Mesenchymal stem cell (in vitro differentiated cells and primary cell): ENCODE measurements around the gene TRIM37.

ENCODE experiments used
- DNase-seq: peaks from one replicate; pipeline ENCODE4 v3.0.0-alpha.2; 2013
- H2AFZ ChIP-seq: one replicate; pipeline ENCODE4 v1.6.1; 2013; ENCODE audit warnings: low read depth, mild to moderate bottlenecking, control low read depth, inconsistent platforms, low read length, moderate library complexity
- H2AK5ac ChIP-seq: 2 replicates; pipeline ENCODE4 v1.6.1; 2013; ENCODE audit warnings: low read length, moderate library complexity, mild to moderate bottlenecking, inconsistent platforms; ENCODE audit not compliant: severe bottlenecking
- H2BK120ac ChIP-seq: one replicate; pipeline ENCODE4 v1.6.1; 2013; ENCODE audit warnings: low read depth, mild to moderate bottlenecking, inconsistent platforms, low read length, moderate library complexity
- H2BK12ac ChIP-seq, 2 experiments: one replicate each; pipeline ENCODE4 v1.6.1; 2013; ENCODE audit warnings: inconsistent platforms in 2 of 2, low read length in 2 of 2, mild to moderate bottlenecking in 2 of 2, moderate library complexity in 2 of 2, control low read depth in 1 of 2
- H2BK15ac ChIP-seq: one replicate; pipeline ENCODE4 v1.6.1; 2013; ENCODE audit warnings: mild to moderate bottlenecking, low read depth, inconsistent platforms; ENCODE audit not compliant: poor library complexity, severe bottlenecking
- H2BK5ac ChIP-seq: 2 replicates; pipeline ENCODE4 v1.6.1; 2013; ENCODE audit warnings: low read depth, mild to moderate bottlenecking, low read length, control low read depth, inconsistent platforms; ENCODE audit not compliant: poor library complexity, severe bottlenecking
- H3K14ac ChIP-seq, 2 experiments: one replicate each; pipeline ENCODE4 v1.6.1; 2013; ENCODE audit warnings: inconsistent platforms in 2 of 2, low read length in 2 of 2, control low read depth in 1 of 2, mild to moderate bottlenecking in 1 of 2, moderate library complexity in 1 of 2
- H3K18ac ChIP-seq, 2 experiments: one replicate each; pipeline ENCODE4 v1.6.1; 2013; ENCODE audit warnings: inconsistent platforms in 2 of 2, low read length in 2 of 2, control low read depth in 1 of 2, low read depth in 1 of 2, mild to moderate bottlenecking in 1 of 2
- H3K23ac ChIP-seq, 2 experiments: one replicate each; pipeline ENCODE4 v1.6.1; 2013; ENCODE audit warnings: inconsistent platforms in 2 of 2, low read length in 2 of 2, mild to moderate bottlenecking in 2 of 2, moderate library complexity in 2 of 2, control low read depth in 1 of 2
- H3K27ac ChIP-seq: 2 replicates; pipeline ENCODE4 v1.5.1; 2013; ENCODE audit warnings: mild to moderate bottlenecking, moderate library complexity, low read length, control low read depth, inconsistent platforms; ENCODE audit not compliant: poor library complexity, severe bottlenecking
- H3K27me3 ChIP-seq, 2 experiments: 2 replicates each; pipeline versions ENCODE4 v1.6.1 to v1.7.0; 2013; ENCODE audit warnings: low read length in 2 of 2, mild to moderate bottlenecking in 2 of 2, moderate library complexity in 2 of 2, control low read depth in 1 of 2, inconsistent platforms in 1 of 2; ENCODE audit not compliant: control insufficient read depth in 1 of 2, insufficient read depth in 1 of 2
- H3K36me3 ChIP-seq, 2 experiments: 2 replicates each; pipeline versions ENCODE4 v1.6.1 to v1.7.0; 2013; ENCODE audit warnings: low read length in 2 of 2, control low read depth in 1 of 2, inconsistent platforms in 1 of 2, low read depth in 1 of 2, mild to moderate bottlenecking in 1 of 2; ENCODE audit not compliant: insufficient read depth in 2 of 2, control insufficient read depth in 1 of 2
- H3K4ac ChIP-seq, 2 experiments: one replicate each; pipeline ENCODE4 v1.6.1; 2013; ENCODE audit warnings: inconsistent platforms in 2 of 2, low read length in 2 of 2, mild to moderate bottlenecking in 2 of 2, moderate library complexity in 2 of 2, control low read depth in 1 of 2, low read depth in 1 of 2
- H3K4me1 ChIP-seq: 2 replicates; pipeline ENCODE4 v1.6.1; 2013; ENCODE audit warnings: low read depth, low read length, control low read depth; ENCODE audit not compliant: control insufficient read depth, insufficient read depth
- H3K4me2 ChIP-seq: 2 replicates; pipeline ENCODE4 v1.6.1; 2013; ENCODE audit warnings: low read length, mild to moderate bottlenecking, inconsistent platforms; ENCODE audit not compliant: poor library complexity, severe bottlenecking
- H3K4me3 ChIP-seq, 2 experiments: 2 replicates each; pipeline versions ENCODE4 v1.5.1 to v1.7.0; 2013; ENCODE audit warnings: low read length in 2 of 2, mild to moderate bottlenecking in 2 of 2, control low read depth in 1 of 2, low read depth in 1 of 2; ENCODE audit not compliant: insufficient read depth in 1 of 2
- H3K79me1 ChIP-seq: replicated peaks from 2 replicates; pipeline ENCODE4 v1.6.1; 2013; ENCODE audit warnings: mild to moderate bottlenecking, control low read depth, low read length, inconsistent platforms; ENCODE audit not compliant: poor library complexity, severe bottlenecking
- H3K9ac ChIP-seq: 2 replicates; pipeline ENCODE4 v1.7.0; 2013; ENCODE audit warnings: mild to moderate bottlenecking, low read length, moderate library complexity
- H3K9me3 ChIP-seq: 2 replicates; pipeline ENCODE4 v1.7.0; 2013; ENCODE audit warnings: mild to moderate bottlenecking, low read length; ENCODE audit not compliant: control insufficient read depth
- H4K8ac ChIP-seq: one replicate; pipeline ENCODE4 v1.6.1; 2013; ENCODE audit warnings: inconsistent platforms, mild to moderate bottlenecking, low read length, moderate library complexity
- H4K91ac ChIP-seq: one replicate; pipeline ENCODE4 v1.6.1; 2013; ENCODE audit warnings: mild to moderate bottlenecking, low read length, inconsistent platforms
- WGBS: methylation state at CpG from one replicate; pipeline ENCODE4 v1.1.7; 2013; ENCODE audit warnings: mixed read lengths; 5-methylcytosine and 5-hydroxymethylcytosine counted together

Gene TRIM37

GRCh38 chr17:59008737-59009136 is 97.9 kb downstream of the TRIM37 start:
- H2BK5ac ChIP-seq: no peak overlapping the region
- H3K4ac ChIP-seq: no peak overlapping the region
- H3K79me1 ChIP-seq: no peaks in the 10 kb centered on the region
- WGBS: no CpG with 5 or more reads among the region's 2 CpGs
- no peak overlapping the region for H4K91ac ChIP-seq
- H3K14ac ChIP-seq: no peak overlapping the region
- no peak overlapping the region for H2BK120ac ChIP-seq
- no peaks in the 10 kb centered on the region for H3K9me3 ChIP-seq
- H3K4me2 ChIP-seq: no peak overlapping the region
- H3K4me3 ChIP-seq: no peak overlapping the region
- DNase-seq: no peak
- no peak overlapping the region for H2BK12ac ChIP-seq
- no peak overlapping the region for H3K9ac ChIP-seq
- H3K27ac ChIP-seq: no peak overlapping the region
- H2AFZ ChIP-seq: no peak overlapping the region
- no peak overlapping the region for H4K8ac ChIP-seq
- peaks cover 3 to 29% of the 10 kb centered on the region in 2 experiments for H3K36me3 ChIP-seq
- H3K23ac ChIP-seq: no peak overlapping the region
- H2BK15ac ChIP-seq: no peak overlapping the region
- H3K4me1 ChIP-seq: no peaks in the 10 kb centered on the region
- no peak overlapping the region for H2AK5ac ChIP-seq
- no peaks in the 10 kb centered on the region for H3K27me3 ChIP-seq
- no peak overlapping the region for H3K18ac ChIP-seq

- no peak overlapping the region for H2BK12ac ChIP-seq
- H3K36me3 ChIP-seq: peaks cover 3 to 29% of the 10 kb centered on the region in 2 experiments
- DNase-seq: no peak
- no peak overlapping the region for H2BK5ac ChIP-seq
- peaks cover under 1% of the 10 kb centered on the region for H3K4me1 ChIP-seq
- no peak overlapping the region for H4K8ac ChIP-seq
- no peak overlapping the region for H3K27ac ChIP-seq
- no peak overlapping the region for H3K23ac ChIP-seq
- H3K9ac ChIP-seq: no peak overlapping the region
- H3K4me3 ChIP-seq: no peak overlapping the region
- no peak overlapping the region for H3K18ac ChIP-seq
- H4K91ac ChIP-seq: no peak overlapping the region
- no peak overlapping the region for H2AFZ ChIP-seq
- no peak overlapping the region for H3K14ac ChIP-seq
- no peak overlapping the region for H2BK15ac ChIP-seq
- 89% methylated on average over 2 of the region's 2 CpGs for WGBS
- H2AK5ac ChIP-seq: no peak overlapping the region
- no peak overlapping the region for H3K4ac ChIP-seq
- H3K79me1 ChIP-seq: no peaks in the 10 kb centered on the region
- no peaks in the 10 kb centered on the region for H3K9me3 ChIP-seq
- no peaks in the 10 kb centered on the region for H3K27me3 ChIP-seq
- H3K4me2 ChIP-seq: no peak overlapping the region
- H2BK120ac ChIP-seq: no peak overlapping the region
Measured at GRCh38 chr17:59007995-59008394, 98.7 kb downstream of the TRIM37 start.

- Histone ChIP-seq H3K27ac (no peak overlapping the region), H3K79me1 (peaks cover 1% of the 10 kb centered on the region), H4K8ac (no peak overlapping the region), H3K4me1 (peaks cover 8% of the 10 kb centered on the region), H3K14ac (no peak overlapping the region), H2BK12ac (no peak overlapping the region), H2BK5ac (no peak overlapping the region), H3K27me3 (no peaks in the 10 kb centered on the region), H2BK15ac (no peak overlapping the region), H3K36me3 (peaks cover 0 to 22% of the 10 kb centered on the region in 2 experiments), H3K9me3 (no peaks in the 10 kb centered on the region), H3K4me2 (no peak overlapping the region), H3K18ac (no peak overlapping the region), H2AFZ (no peak overlapping the region), H3K4ac (no peak overlapping the region), H3K23ac (no peak overlapping the region), H4K91ac (no peak overlapping the region), H2AK5ac (no peak overlapping the region), H2BK120ac (no peak overlapping the region), H3K4me3 (no peak overlapping the region), H3K9ac (peak overlapping the region; percentile 19)
- DNase-seq: peak; percentile 66
- WGBS: 8% methylated on average over 1 of the region's 4 CpGs
Measured at GRCh38 chr17:59004338-59005111, 102.2 kb downstream of the TRIM37 start.

- no peak overlapping the region for H3K27ac ChIP-seq
- H3K4me2 ChIP-seq: no peak overlapping the region
- no peak overlapping the region for H3K9ac ChIP-seq
- no peak overlapping the region for H3K14ac ChIP-seq
- no peak overlapping the region for H2BK15ac ChIP-seq
- H3K4me3 ChIP-seq: no peak overlapping the region
- no peak for DNase-seq
- no peak overlapping the region for H3K23ac ChIP-seq
- H3K18ac ChIP-seq: no peak overlapping the region
- no peak overlapping the region for H2BK12ac ChIP-seq
- 100% methylated on average over 1 of the region's 1 CpG for WGBS
- H3K4me1 ChIP-seq: peaks cover 8% of the 10 kb centered on the region
- no peak overlapping the region for H2BK5ac ChIP-seq
- no peak overlapping the region for H2AK5ac ChIP-seq
- no peak overlapping the region for H4K8ac ChIP-seq
- H3K27me3 ChIP-seq: no peaks in the 10 kb centered on the region
- H3K79me1 ChIP-seq: peaks cover 1% of the 10 kb centered on the region
- peaks cover 0 to 26% of the 10 kb centered on the region in 2 experiments for H3K36me3 ChIP-seq
- H2AFZ ChIP-seq: no peak overlapping the region
- H3K9me3 ChIP-seq: no peaks in the 10 kb centered on the region
- H4K91ac ChIP-seq: no peak overlapping the region
- no peak overlapping the region for H2BK120ac ChIP-seq
- H3K4ac ChIP-seq: no peak overlapping the region
Measured at GRCh38 chr17:59003860-59004259, 102.8 kb downstream of the TRIM37 start.
